Measurements from ENCODE around the gene RELT. TPM values are rescaled to one million over a fixed set of nuclear protein-coding genes. Genes with fewer than 3 reads are reported as not detected.
"Not testable (repeated sequence)": the region's sequence is repeated elsewhere in the genome, so short reads cannot be mapped to it uniquely, and the experiment has no call there.

The RELT gene
- total RNA-seq, 1 donor from 2014 or later = 15.8 TPM

DNA sequence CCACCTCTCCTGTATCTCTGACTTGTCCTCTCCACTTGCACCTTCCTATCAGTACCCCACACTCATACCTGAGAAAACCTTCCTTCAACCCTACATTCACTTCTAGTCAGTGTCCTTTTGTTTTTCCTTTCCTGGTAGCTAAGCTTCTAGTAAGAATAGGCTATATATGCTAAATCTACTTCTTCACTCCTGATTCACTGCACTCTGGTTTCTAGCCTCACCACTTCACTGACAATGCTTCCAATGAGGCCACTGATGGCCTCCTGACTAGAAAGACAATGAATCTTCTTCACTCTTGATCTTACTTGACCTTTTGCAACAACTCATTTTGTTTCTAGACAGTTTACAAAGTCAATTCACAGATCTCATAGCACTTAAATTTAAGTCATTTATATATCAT is 52.0 kb downstream of the RELT start:
- DNase-seq (ENCODE audit: low spot score) = no peak

DNA sequence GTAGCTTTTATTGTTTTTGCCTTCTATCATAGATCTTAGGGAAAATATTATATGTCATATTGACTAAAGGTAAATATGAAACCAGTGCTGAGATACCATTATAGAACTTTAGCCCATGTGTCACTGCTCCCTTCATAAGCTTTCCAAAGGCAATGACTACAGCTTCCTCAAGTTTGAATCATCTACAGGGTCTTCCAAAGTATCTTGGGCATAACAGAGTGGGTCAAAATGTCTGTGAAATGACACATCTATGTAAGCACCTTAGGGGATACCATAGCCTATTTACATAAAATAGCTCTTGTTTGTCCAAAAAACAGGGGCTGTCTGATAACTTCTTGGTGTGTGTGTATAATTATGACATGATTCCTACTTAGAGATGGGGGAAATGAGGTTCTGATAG is 52.5 kb downstream of the RELT start:
- no peak for DNase-seq (ENCODE audit: low spot score)

DNA sequence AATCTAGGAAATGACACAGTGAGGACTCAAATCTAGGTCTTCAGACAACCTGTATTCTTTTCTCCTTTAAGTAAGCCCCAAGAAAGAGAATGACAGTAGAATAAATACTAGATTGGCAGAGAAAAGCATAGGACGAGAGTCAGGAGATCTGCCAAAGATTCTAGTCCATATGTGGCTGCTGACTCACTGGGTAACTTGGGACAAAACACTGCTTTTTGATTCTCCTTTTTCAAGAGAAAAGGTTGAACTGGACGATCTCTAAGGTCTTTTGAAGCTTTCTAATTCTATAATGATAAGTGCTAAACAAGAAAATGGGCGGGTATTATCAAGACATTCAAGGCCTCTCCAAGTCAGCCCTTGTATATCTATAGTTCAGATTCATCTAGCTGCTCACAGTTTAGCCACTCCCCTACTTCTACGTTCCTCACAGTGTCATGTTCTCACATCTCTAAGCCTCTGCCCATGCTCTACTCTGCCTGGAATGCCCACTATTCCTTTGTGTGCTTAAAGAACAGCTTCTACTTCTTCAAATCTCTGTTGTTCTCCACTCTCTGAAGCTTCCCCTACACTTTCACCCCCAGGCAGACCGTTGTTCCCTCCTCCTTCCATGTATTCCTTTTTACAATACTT is 53.0 kb downstream of the RELT start:
- DNase-seq (ENCODE audit: low spot score) = no peak

DNA sequence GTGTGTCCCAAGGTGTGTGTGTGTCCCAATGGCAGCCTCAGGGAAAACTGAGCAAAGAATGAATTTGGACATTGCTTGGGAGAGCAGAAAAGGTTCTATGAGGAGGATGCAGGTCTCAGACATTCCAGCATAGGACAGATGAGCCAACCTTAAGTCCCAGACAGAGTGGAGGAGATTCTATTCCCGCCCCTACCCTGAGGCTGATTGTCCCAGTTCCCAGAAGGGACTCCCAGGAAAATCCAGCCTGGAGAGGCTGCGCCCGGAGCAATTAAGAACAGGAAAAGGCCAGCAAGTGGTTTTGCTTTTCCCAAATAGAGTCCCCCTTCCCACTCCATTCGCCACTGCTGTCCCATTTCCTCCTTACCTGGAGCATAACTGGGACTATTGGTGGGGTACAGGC is 54.1 kb downstream of the RELT start:
- DNase-seq (ENCODE audit: low spot score) = no peak

DNA sequence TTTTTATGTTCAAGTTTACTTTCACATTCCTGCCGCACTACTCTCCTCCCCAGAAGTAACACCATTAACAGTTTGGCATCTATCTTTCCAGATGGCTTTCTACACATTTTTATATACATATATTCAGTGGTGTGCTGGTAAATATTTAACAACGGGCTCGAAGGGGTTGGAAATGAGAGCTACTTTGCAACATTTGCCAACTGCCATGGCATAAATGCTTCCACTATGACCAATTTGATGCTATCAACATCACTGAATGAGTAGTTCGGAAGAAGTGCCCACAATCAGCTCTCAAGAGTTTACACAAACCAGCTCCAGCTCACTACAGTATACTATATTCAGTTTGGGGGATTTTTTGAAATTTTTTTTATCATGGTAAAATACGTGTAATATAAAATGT is 55.2 kb downstream of the RELT start:
- DNase-seq (ENCODE audit: low spot score) = no peak

DNA sequence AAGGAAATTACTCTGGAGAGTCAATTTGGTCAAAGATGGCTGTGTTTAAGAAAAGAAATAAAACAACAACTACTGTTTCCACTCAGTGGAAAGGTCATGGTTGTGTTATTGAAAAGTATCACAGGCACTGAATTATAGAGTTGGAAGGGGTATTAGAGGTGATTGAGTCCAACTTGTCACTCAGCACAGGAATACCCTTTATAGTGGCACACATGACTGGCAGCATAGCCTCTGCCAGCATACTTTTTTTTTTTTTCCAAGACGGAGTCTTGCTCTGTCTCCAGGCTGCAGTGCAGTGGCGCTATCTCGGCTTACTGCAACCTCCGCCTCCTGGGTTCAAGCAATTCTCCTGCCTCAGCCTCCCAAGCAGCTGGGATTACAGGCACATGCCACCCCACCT is 60.7 kb downstream of the RELT start:
- DNase-seq (ENCODE audit: low spot score) = not testable (repeated sequence)

DNA sequence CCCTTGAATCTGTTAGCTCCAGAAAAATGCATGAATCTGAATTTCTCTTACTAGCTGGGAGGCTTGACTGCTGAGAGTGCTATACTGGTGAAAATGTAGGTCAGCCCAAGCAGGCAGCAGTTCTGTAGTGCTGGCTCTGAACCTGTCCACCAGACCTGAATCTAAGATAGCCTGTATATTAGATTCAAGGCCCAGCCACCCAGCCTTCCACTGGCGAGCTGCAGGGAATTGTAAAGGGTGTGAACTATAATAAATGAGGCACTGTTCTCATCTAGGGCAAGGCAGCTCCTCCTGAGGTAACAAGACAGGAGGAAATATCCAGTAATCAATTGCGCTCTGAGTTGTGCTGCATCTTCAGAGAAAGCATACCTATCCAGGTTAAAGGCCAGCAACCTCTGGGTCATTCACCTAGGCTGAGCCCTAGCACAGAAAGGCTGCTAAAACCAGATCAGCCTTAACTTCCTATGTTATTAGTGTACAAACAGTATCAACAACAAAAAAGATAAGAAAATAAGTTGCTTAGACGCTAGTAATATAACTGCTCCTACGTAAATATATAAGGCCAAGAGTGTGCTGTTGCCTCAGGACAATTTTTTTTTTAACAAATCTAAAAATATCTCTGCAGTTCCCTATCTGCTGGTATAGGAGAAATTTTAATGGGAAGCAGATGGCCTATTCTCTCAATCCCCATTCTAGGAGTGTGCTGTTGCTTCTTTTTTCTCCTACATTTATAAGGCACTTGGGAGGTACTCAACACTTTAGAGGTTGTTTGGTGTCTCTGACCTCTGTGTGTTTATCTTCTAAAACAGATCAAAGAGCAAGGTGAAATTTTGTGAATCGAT is 63.0 kb downstream of the RELT start:
- no peak for DNase-seq (ENCODE audit: low spot score)

DNA sequence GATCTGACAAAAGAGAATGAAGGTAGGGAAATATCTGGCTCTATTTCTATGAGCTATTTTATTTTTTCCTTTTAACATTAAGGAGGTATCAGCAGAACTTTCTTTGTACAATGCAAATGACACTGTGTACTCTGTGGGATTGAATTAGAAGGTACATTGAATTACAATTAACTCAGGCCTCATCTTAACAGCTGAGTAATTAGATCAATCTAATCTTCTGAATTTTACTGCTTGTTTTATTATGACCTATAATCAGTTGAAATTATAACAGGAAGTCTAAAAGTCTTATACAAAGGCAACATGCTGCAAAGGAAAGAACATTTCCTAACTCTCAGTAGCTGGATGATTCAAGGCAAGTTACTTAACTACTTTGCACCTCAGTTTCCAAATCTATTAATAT is 69.8 kb downstream of the RELT start:
- DNase-seq (ENCODE audit: low spot score) = no peak

DNA sequence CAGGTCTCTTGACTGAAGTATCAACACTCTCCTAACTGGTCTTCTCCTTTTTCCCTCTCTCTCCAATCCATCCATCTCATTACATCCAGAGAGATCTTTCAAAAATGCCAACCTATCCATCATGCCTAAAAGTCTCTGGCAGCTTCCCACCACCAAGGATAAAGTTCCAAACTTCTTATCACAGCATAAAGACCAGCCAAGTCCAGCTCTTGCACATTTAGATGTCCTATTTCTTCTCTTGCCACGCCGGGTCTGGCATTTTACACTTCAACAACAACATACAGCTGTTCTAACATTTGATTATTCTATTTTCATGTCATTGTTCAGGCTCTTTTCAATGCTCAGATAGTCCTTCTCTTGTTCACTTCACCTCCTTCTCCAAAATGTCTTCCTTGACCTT is 70.6 kb downstream of the RELT start:
- no peak for DNase-seq (ENCODE audit: low spot score)

Other genes starting within 250 kb of the RELT start
- gene FCHSD2, start 234.1 kb upstream of the RELT start, total RNA-seq = 54.9 TPM
- gene P2RY2, start 158.1 kb upstream of the RELT start, total RNA-seq = 1.4 TPM
- 6.7 TPM for gene P2RY6, start 104.1 kb upstream of the RELT start, total RNA-seq
- gene ARHGEF17, start 68.1 kb upstream of the RELT start, total RNA-seq = 49.8 TPM
- 30.2 TPM for gene FAM168A, start 221.7 kb downstream of the RELT start, total RNA-seq

Measured in mesenteric fat pad (tissue), 1 donor.